Transverse colon (tissue), 4 donors: Measurements from ENCODE around the gene IL12A. TPM values are rescaled to one million over a fixed set of nuclear protein-coding genes. Genes with fewer than 3 reads are reported as not detected.

Experiments
- DNase-seq: peaks from one replicate; pipeline ENCODE4 v3.0.0-alpha.2; 2019
- H3K27ac ChIP-seq, 4 donors: fragments of 200-600 bp; sonication (generic); 2 replicates each; pipeline ENCODE4 v1.5.1; 2016 to 2018; ENCODE audit warnings: inconsistent platforms in 4 of 4
- H3K27me3 ChIP-seq: fragments of 200-600 bp; sonication (generic); 2 replicates; pipeline ENCODE4 v1.5.1; 2017; ENCODE audit warnings: inconsistent platforms
- H3K36me3 ChIP-seq, 4 donors: fragments of 200-600 bp; sonication (generic); 2 replicates each; pipeline ENCODE4 v1.5.1; 2017 to 2019; ENCODE audit warnings: inconsistent platforms in 4 of 4
- H3K4me1 ChIP-seq, 4 donors: fragments of 200-600 bp; sonication (generic); 2 replicates each; pipeline ENCODE4 v1.5.1; 2017 to 2020; ENCODE audit warnings: inconsistent platforms in 4 of 4
- H3K4me3 ChIP-seq, 4 donors: fragments of 200-600 bp; sonication (generic); 1 replicate in 1 of 4; 2 replicates in 3 of 4; pipeline versions ENCODE4 v1.5.1 to v1.6.1; 2017 to 2019; ENCODE audit warnings: inconsistent platforms in 4 of 4
- H3K9me3 ChIP-seq, 2 donors: fragments of 200-600 bp; sonication (generic); 2 replicates each; pipeline ENCODE4 v1.5.1; 2017 to 2019; ENCODE audit warnings: inconsistent platforms in 2 of 2
- CTCF ChIP-seq, 5 experiments: fragments of 200-600 bp in 3 of 5; fragments of 450-650 bp in 2 of 5; sonication (generic) in 3 of 5; IDR thresholded peaks; 1 replicate in 2 of 5; 2 replicates in 3 of 5; pipeline ENCODE4 v1.5.1; 2016 to 2017; ENCODE audit warnings: antibody characterized with exemption in 5 of 5, inconsistent platforms in 3 of 5, mild to moderate bottlenecking in 2 of 5, moderate library complexity in 1 of 5
- EP300 ChIP-seq: sonication (generic); formaldehyde crosslinking; IDR thresholded peaks from one replicate; pipeline ENCODE4 v1.6.1; 2017; ENCODE audit warnings: antibody characterized with exemption, low read depth
- POLR2A ChIP-seq: fragments of 450-650 bp; IDR thresholded peaks from one replicate; pipeline ENCODE4 v1.6.1; 2016; ENCODE audit warnings: antibody characterized with exemption, mild to moderate bottlenecking, moderate library complexity
- POLR2AphosphoS5 ChIP-seq, 3 donors: sonication (generic); formaldehyde crosslinking; IDR thresholded peaks; one replicate each; pipeline ENCODE4 v1.6.1; 2016; ENCODE audit warnings: antibody characterized with exemption in 3 of 3
- WGBS, 2 donors: methylation state at CpG; one replicate each; pipeline ENCODE4 v1.1.5; 2018; ENCODE audit warnings: low coverage in 1 of 2; 5-methylcytosine and 5-hydroxymethylcytosine counted together
- in situ Hi-C, 4 donors: fragments of 200-750 bp; cut with MboI; loops; one replicate each; pipeline versions ENCODE4 v1.15.0 to v1.15.1; 2017; ENCODE audit warnings: low sequenced_read_pairs in 3 of 4, low pct_ligation_motif_present in 1 of 4, low pct_unique_long_range_greater_than_20kb in 1 of 4
- intact Hi-C: fragments of 100-400 bp; cut with DNase I; formaldehyde crosslinking; loops from one replicate; pipeline ENCODE4 v1.15.1; 2023; ENCODE audit warnings: low total_unique reads
- total RNA-seq, 4 donors: library from RNA; depleted of rRNA; stranded (reverse); fragments of >200 nt; gene quantifications; one replicate each; pipeline ENCODE4 v1.1.0, GENCODE V29; 2016

Gene IL12A
- total RNA-seq, 4 donors from 2014 or later = 3.4 to 6.4 TPM; not detected in 2

DNA sequence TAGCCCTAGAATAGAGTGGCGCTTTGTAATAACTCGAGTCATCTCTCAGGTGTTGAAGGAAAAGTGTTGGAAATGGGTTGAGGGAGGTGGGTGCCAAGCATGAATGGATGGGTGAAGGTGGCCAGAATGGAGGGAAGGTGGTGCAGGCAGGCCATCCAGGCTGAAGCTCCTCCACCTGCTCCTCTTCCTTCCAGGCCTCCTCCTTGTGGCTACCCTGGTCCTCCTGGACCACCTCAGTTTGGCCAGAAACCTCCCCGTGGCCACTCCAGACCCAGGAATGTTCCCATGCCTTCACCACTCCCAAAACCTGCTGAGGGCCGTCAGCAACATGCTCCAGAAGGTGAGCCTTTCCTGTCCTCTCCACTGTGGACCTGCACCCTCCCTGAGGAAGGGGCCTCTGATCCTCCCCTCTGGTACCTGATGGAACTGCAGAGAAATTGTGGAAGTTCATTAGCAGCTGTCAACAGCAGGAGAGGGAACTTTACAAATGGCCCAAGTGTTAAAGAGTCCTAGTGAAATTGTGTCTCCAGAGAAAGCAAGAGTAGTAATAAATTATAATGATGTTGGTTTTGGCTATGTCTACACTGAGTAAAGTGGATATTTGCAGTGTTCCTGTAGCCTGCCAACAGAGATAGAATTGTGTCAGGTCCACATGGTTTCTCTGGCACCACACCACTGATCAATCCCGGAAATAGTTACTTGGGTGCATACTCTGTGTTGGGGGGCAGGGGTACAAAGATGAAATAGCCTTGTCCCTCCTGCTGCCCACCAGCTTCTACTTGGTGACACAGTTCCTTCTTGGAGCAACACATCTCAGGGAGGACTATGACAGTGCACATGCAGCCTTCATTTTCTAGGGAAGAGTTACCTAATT is 1.6 kb downstream of the IL12A start:
- in situ Hi-C loops = no loop called here
- H3K27me3 ChIP-seq = no peaks in the 10 kb centered on the region

DNA sequence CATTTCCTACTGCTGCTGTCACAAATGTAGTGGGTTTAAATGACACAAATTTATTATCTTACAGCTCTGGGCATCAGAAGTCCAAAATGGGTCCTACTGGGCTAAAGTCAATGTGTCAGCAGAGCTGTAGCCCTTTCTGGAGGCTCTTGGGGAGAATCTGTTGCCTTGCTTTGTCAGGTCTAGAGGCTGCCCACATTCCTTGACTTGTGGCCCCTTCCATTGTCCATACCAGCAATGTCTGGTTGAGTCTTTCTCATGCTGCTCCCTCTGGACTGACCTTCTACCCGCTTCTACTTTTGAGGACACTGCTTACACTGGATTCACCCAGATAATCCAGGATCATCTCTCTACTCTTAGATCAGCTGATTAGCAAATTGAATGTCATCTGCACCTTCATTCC is 3.0 kb downstream of the IL12A start:
- 92 to 100% methylated on average over 1 of the region's 1 CpG for WGBS, 2 donors
- no peak overlapping the region for H3K4me3 ChIP-seq
- no peaks in the 10 kb centered on the region for H3K9me3 ChIP-seq
- H3K27me3 ChIP-seq = no peaks in the 10 kb centered on the region
- TF ChIP-seq EP300 (no peak), POLR2A (no peak), CTCF (IDR thresholded peaks at IDR 0.05) (no peak), POLR2AphosphoS5 (IDR thresholded peaks at IDR 0.05) (no peak)
- intact Hi-C loops (no loop called here), in situ Hi-C loops (no loop called here)
- DNase-seq = no peak
- no peaks in the 10 kb centered on the region for H3K36me3 ChIP-seq
- H3K27ac ChIP-seq = no peak overlapping the region
- H3K4me1 ChIP-seq = peaks cover 3 to 25% (median 8%) of the 10 kb centered on the region in 4 donors

More for the DNA sequence above, 1.6 kb downstream of the IL12A start:
- no peak for DNase-seq
- TF ChIP-seq EP300 (no peak), POLR2A (no peak), CTCF (IDR thresholded peaks at IDR 0.05) (no peak), POLR2AphosphoS5 (IDR thresholded peaks at IDR 0.05) (no peak)
- Histone ChIP-seq H3K36me3 (no peaks in the 10 kb centered on the region), H3K4me3 (no peak overlapping the region), H3K4me1 (peaks cover 3 to 25% (median 8%) of the 10 kb centered on the region in 4 donors), H3K9me3 (no peaks in the 10 kb centered on the region), H3K27ac (no peak overlapping the region)
- intact Hi-C loops = no loop called here
- 73% methylated on average over 5 of the region's 5 CpGs; no CpG with 5 or more reads in 1 of the 2 donors for WGBS, 2 donors

DNA sequence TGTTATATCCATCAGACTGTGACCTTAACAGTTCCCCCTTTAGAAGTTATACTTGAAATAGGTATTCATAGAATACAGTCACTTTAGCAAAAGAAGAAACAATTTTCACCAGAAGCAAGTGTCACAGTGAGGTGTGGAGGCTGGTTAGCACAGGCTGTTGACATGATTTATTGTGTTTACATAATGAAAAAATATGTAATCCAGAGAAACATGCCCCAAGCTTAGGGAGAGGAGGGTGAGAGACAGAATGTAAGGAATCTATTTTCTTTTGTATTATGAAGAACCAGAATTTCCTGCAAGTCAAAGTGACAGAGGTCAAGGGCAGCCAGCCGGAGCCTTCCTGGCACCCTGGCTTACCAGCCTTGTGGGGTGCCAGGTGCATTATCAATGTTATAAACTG is 4.0 kb downstream of the IL12A start:
- WGBS, 2 donors = 48% methylated on average over 1 of the region's 1 CpG; no CpG with 5 or more reads in 1 of the 2 donors
- H3K36me3 ChIP-seq = no peaks in the 10 kb centered on the region
- peak overlapping the region in 1 of 4 donors; percentile 10 for H3K27ac ChIP-seq
- no peaks in the 10 kb centered on the region for H3K27me3 ChIP-seq
- in situ Hi-C loops = no loop called here
- no peak for DNase-seq
- H3K4me1 ChIP-seq = peaks cover 3 to 25% (median 8%) of the 10 kb centered on the region in 4 donors
- intact Hi-C loops = no loop called here
- H3K9me3 ChIP-seq = no peaks in the 10 kb centered on the region
- no peak overlapping the region for H3K4me3 ChIP-seq
- TF ChIP-seq EP300 (no peak), POLR2AphosphoS5 (IDR thresholded peaks at IDR 0.05) (no peak), CTCF (IDR thresholded peaks at IDR 0.05) (no peak), POLR2A (no peak)

GRCh38 chr3:159994182-159994581 is 5.5 kb downstream of the IL12A start:
- H3K27ac ChIP-seq = no peak overlapping the region
- no peaks in the 10 kb centered on the region for H3K9me3 ChIP-seq
- peaks cover 3 to 17% (median 6%) of the 10 kb centered on the region in 4 donors for H3K4me1 ChIP-seq
- intact Hi-C loops (no loop called here), in situ Hi-C loops (no loop called here)
- no peak overlapping the region for H3K4me3 ChIP-seq
- DNase-seq = no peak
- H3K27me3 ChIP-seq = no peaks in the 10 kb centered on the region
- 63 to 70% methylated on average over 4 of the region's 4 CpGs for WGBS, 2 donors
- TF ChIP-seq POLR2A (no peak), POLR2AphosphoS5 (IDR thresholded peaks at IDR 0.05) (no peak), CTCF (IDR thresholded peaks at IDR 0.05) (no peak), EP300 (no peak)
- no peaks in the 10 kb centered on the region for H3K36me3 ChIP-seq
